SKM-1 treated with dmso at 0.1 percent for 144 hours (cell line): ENCODE data around the gene SDK2.

ENCODE experiments used
- DNase-seq: peaks from one replicate; lab custom pipeline; 2025; ENCODE audit not compliant: unreplicated experiment; lab: John Stamatoyannopoulos, UW

SDK2 gene

GRCh38 chr17:73288534-73289302 lies 355.5 kb downstream of the SDK2 start:
- no peak for DNase-seq

- no peak for DNase-seq
Observed at GRCh38 chr17:73286863-73287296, 357.4 kb downstream of the SDK2 start.

DNA sequence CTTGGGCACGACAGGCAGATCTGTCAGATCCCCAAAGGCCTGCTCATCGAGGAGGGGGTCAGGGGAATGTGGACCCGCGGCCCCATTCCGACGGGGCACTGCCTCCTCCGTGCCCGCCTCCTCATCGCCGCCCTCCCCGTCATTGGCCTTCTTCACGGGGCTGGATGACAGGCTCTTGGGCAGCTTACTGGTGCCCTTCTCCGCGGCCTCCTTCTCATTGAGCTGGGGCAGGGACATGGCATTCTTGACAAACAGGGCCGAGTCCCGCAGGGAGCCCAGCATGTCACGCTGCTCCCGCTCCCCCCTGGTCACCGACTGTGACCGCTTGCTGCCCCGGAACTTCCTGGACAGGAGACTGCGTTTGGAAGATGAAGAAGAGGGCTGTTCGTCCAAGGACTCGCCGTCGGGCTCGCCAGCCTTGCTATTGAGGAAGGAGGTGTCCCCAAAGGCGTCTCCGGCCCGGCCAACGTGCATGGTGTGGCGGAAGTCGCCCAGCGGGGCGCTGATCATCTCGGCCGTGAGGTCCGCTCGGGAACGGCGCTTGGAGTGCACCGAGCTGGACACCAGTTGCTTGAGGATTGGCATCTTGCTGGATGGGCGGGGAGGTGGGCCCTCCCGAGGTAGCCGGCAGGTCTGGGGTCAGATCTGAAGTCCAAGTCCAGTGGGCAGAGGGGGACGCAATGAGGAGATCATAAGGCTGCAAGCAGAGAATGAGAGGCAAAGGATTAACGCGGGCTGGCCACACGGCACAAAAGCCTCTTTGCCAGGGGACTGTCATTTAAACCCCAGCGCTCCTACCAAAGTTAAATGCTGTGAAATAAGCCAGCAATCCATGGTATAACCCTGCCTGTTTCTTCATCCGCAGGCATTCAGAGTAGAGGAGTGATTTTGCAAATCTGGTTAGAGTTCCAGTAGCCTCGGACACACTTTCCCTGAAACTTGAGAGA lies 358.1 kb downstream of the SDK2 start:
- no peak for DNase-seq

DNA sequence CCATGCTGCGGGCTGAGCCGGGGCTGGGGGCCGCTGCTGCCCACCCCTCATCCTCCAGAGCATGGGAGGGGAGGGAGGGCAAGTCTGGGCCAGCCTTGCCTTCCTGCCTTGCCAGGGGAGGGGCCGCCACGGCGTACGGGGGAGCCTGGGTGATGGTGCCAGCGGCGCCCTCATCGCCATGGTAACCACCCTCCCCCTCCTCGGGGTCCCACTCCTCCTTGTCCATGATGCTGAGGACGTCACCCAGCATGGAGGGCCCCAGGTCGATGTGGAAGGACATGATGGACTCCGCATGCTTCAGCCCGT lies 358.7 kb downstream of the SDK2 start:
- no peak for DNase-seq

DNA sequence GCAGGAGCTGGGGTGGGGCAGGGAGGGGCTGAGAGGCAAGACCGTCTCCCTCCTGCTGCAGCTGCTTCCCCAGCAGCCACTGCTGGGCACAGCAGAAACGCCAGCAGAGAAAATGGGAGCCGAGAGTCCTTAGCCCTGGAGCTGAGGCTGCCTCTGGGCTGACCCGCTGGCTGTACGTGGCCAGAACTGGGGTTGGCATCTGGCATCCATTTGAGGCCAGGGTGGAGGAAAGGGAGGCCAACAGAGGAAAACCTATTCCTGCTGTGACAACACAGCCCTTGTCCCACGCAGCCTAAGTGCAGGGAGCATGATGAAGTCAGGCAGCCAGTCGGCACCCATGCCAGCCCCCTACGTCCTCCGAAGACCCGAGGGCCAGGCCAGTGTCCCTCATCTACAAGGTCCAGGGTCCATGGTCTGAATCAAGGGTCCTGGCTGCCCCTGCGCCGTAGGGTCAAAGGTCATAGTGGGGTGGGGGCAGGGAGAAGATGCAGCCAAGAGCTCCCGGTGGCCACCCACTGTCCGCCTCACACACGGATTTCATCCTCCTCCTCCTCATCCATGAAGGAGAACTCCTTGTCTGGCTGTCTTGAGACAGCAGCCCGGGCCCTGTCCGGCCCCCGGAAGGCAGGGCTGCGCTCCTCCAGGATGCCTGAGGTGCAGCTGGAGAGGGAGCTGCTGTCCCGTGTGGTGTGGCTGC lies 359.2 kb downstream of the SDK2 start:
- DNase-seq = no peak
